Endothelial cell of umbilical vein (primary cell): Measurements from ENCODE around the gene LNX2. TPM values are rescaled to one million over a fixed set of nuclear protein-coding genes. Genes with fewer than 3 reads are reported as not detected.

ENCODE experiments used
- BruUV-seq: library from RNA; stranded (reverse); fragments of 400-500 nt; replicated peaks from 2 replicates; lab custom pipeline; 2021; lab: Mats Ljungman, UMichigan
- CTCF ChIA-PET: fragments of 300-600, 350-600 bp; sonication (Branson Sonifier 250); formaldehyde crosslinking; loops from one replicate; lab custom pipeline; 2021; ENCODE audit warnings: antibody characterized with exemption, inconsistent platforms; lab: Charles Lee
- POLR2A ChIA-PET: fragments of 300-600, 350-600 bp; sonication (Branson Sonifier 250); formaldehyde crosslinking; loops from one replicate; lab custom pipeline; 2021; ENCODE audit warnings: antibody characterized with exemption, inconsistent platforms; lab: Charles Lee
- DNase-seq: peaks from one replicate; pipeline ENCODE4 v3.0.0-alpha.2; 2011; ENCODE audit warnings: low read depth, low spot score
- FAIRE-seq: peaks from 2 replicates; lab custom pipeline; 2011; peaks lifted over from hg19 to GRCh38; lab: Jason Lieb, UNC
- H2AFZ ChIP-seq: 2 replicates; pipeline ENCODE4 v1.6.0; 2012; ENCODE audit warnings: low read depth, low read length, control low read depth, inconsistent platforms
- H3K27ac ChIP-seq: 2 replicates; pipeline ENCODE4 v1.5.1; 2011; ENCODE audit warnings: low read depth, mild to moderate bottlenecking, control low read depth, low read length, moderate library complexity; ENCODE audit not compliant: insufficient read depth
- H3K27me3 ChIP-seq, 2 experiments: 2 replicates each; pipeline versions ENCODE4 v1.6.0 to v1.6.1; 2011; ENCODE audit warnings: low read length in 2 of 2, mixed read lengths in 1 of 2; ENCODE audit not compliant: control insufficient read depth in 2 of 2, insufficient read depth in 2 of 2
- H3K36me3 ChIP-seq, 2 experiments: 2 replicates in 1 of 2; 3 replicates in 1 of 2; pipeline ENCODE4 v1.5.1; 2011; ENCODE audit warnings: low read length in 2 of 2, mild to moderate bottlenecking in 1 of 2, moderate library complexity in 1 of 2; ENCODE audit not compliant: control insufficient read depth in 2 of 2, insufficient read depth in 2 of 2; ENCODE audit errors: extremely low read depth in 1 of 2
- H3K4me1 ChIP-seq: 3 replicates; pipeline ENCODE4 v1.5.1; 2011; ENCODE audit warnings: mild to moderate bottlenecking, low read length; ENCODE audit not compliant: control insufficient read depth, insufficient read depth; ENCODE audit errors: extremely low read depth
- H3K4me2 ChIP-seq: 2 replicates; pipeline ENCODE4 v1.6.1; 2011; ENCODE audit warnings: low read length, control low read depth, mixed read lengths; ENCODE audit not compliant: insufficient read depth
- H3K4me3 ChIP-seq, 3 experiments: fragments of 200-600 bp in 1 of 3; sonication (generic), shearing (Covaris generic) in 1 of 3; replicated peaks in 1 of 3; 2 replicates each; pipeline ENCODE4 v1.5.1; 2011 to 2016; ENCODE audit warnings: control low read depth in 3 of 3, low read length in 3 of 3, mild to moderate bottlenecking in 2 of 3, inconsistent platforms in 1 of 3, low read depth in 1 of 3, moderate library complexity in 1 of 3; ENCODE audit not compliant: insufficient read depth in 1 of 3
- H3K79me2 ChIP-seq: 2 replicates; pipeline ENCODE4 v1.6.0; 2012; ENCODE audit warnings: low read length, inconsistent platforms; ENCODE audit not compliant: control insufficient read depth, insufficient read depth
- H3K9ac ChIP-seq: replicated peaks from 2 replicates; pipeline ENCODE3; 2011; ENCODE audit warnings: low read length, control low read depth; ENCODE audit not compliant: insufficient read depth; ENCODE audit errors: extremely low read depth
- H3K9me1 ChIP-seq: replicated peaks from 3 replicates; pipeline ENCODE4 v1.6.0; 2011; ENCODE audit warnings: mild to moderate bottlenecking, low read length; ENCODE audit not compliant: control insufficient read depth, insufficient read depth; ENCODE audit errors: extremely low read depth
- H3K9me3 ChIP-seq: replicated peaks from 2 replicates; pipeline ENCODE4 v1.5.1; 2012; ENCODE audit warnings: low read length, inconsistent platforms; ENCODE audit not compliant: control insufficient read depth, insufficient read depth
- H4K20me1 ChIP-seq: replicated peaks from 2 replicates; pipeline ENCODE3; 2011; ENCODE audit warnings: mild to moderate bottlenecking, low read length; ENCODE audit not compliant: control insufficient read depth, insufficient read depth; ENCODE audit errors: extremely low read depth
- EZH2 ChIP-seq: IDR thresholded peaks from 2 replicates; pipeline ENCODE4 v1.6.1; 2012; ENCODE audit warnings: borderline replicate concordance, low read depth, mild to moderate bottlenecking, moderate library complexity, low read length, inconsistent platforms; ENCODE audit not compliant: severe bottlenecking
- FOS ChIP-seq: IDR thresholded peaks from 2 replicates; pipeline ENCODE4 v1.6.1; 2011; ENCODE audit warnings: mild to moderate bottlenecking, low read length, moderate library complexity, borderline replicate concordance; ENCODE audit not compliant: insufficient read depth
- GATA2 ChIP-seq: IDR thresholded peaks from 2 replicates; pipeline ENCODE4 v1.7.0; 2011; ENCODE audit warnings: low read depth, mild to moderate bottlenecking, moderate library complexity, mixed read lengths, low read length; ENCODE audit not compliant: insufficient read length, insufficient read depth
- JUN ChIP-seq: IDR thresholded peaks from 2 replicates; pipeline ENCODE4 v1.6.1; 2011; ENCODE audit warnings: borderline replicate concordance, low read depth; ENCODE audit not compliant: insufficient read length, insufficient read depth
- MYC ChIP-seq: IDR thresholded peaks from one replicate; pipeline ENCODE4 v1.6.1; 2011; ENCODE audit warnings: mild to moderate bottlenecking, low read depth, low read length
- POLR2A ChIP-seq: IDR thresholded peaks from 2 replicates; pipeline ENCODE4 v1.6.1; 2012; ENCODE audit warnings: low read depth, mild to moderate bottlenecking, control low read depth, low read length
- POLR2AphosphoS5 ChIP-seq: IDR thresholded peaks from 2 replicates; pipeline ENCODE4 v1.6.1; 2012; ENCODE audit warnings: low read depth, mild to moderate bottlenecking, control low read depth, low read length, moderate library complexity; ENCODE audit not compliant: insufficient read depth
- dilution Hi-C: fragments of 300-500 bp; cut with MboI; formaldehyde crosslinking; loops from one replicate; pipeline ENCODE4 v1.15.0; 2019; ENCODE audit warnings: low sequenced_read_pairs; ENCODE audit not compliant: extremely low pct_ligation_motif_present
- intact Hi-C: fragments of 100-400 bp; cut with micrococcal nuclease; formaldehyde crosslinking; loops from one replicate; pipeline ENCODE4 v1.10.0; 2022
- polyA plus RNA-seq, 4 experiments: library from polyadenylated mRNA; depleted of rRNA in 3 of 4; stranded (reverse) in 3 of 4; unstranded in 1 of 4; fragments of >200 nt; gene quantifications; 2 replicates each; pipeline versions ENCODE4 v1.2.1 to v1.2.3, GENCODE V29; 2011 to 2012; ENCODE audit warnings: missing spikeins in 1 of 4
- total RNA-seq: library from RNA; stranded (reverse); gene quantifications from 2 replicates; pipeline ENCODE4 v1.2.3, GENCODE V29; 2021
- TF ChIP-seq, protein P1 (sequence below): IDR thresholded peaks from 2 replicates; pipeline ENCODE4 v1.6.1; 2011; ENCODE audit not compliant: insufficient read depth, insufficient read length
- TF ChIP-seq, protein P2 (sequence below), 2 donors: IDR thresholded peaks; 1 replicate in 1 of 2; 2 replicates in 1 of 2; pipeline ENCODE4 v1.5.1; 2011; ENCODE audit warnings: low read length in 2 of 2, mild to moderate bottlenecking in 2 of 2, moderate library complexity in 2 of 2, control low read depth in 1 of 2, inconsistent platforms in 1 of 2, low read depth in 1 of 2; ENCODE audit not compliant: insufficient read depth in 1 of 2; ENCODE audit errors: extremely low read depth in 1 of 2

Gene LNX2
- total and polyA plus RNA-seq, 2 donors (not counting 3 experiments of a cell fraction or from before 2014, with no cell fraction given) = 7.0 to 9.1 TPM

DNA sequence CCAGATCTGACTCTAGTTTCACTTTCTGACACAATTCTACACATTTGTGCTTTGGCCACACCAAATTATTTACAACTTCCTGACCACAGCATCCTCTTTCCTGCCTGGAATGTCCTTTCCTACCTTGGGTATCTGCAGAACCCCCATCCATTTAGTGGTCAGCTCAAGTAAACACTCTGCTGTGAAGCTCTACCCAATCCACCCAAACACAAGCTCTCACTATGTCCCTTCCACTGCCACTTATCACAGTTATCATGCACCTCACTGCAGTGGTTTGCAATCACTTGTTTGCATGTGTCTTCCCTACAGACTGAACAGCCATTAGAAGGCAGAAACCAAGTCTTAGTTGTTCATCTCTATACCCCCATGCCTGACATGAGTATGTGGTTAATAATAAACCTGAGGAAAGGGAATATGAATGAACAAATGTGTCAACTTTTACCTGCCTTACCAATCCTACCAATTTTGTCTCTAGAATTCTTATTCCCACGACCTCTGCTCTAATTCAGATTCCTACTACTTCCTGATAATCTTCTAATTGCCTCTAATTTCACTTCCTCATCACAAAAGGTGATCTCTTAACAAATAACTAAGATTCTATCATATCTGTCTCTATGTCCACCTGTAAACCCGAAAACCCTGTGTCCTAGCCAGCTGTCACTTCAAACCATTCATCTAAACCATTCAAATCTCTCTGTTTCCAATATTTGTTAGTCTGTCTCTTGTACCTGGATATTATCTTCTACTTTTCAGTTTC is 25.1 kb downstream of the LNX2 start:
- intact Hi-C loops = no loop called here
- Histone ChIP-seq H2AFZ (no peak overlapping the region), H3K79me2 (peaks cover 42% of the 10 kb centered on the region), H3K27ac (no peak overlapping the region), H3K27me3 (no peaks in the 10 kb centered on the region), H3K9me3 (no peaks in the 10 kb centered on the region), H3K4me1 (peaks cover 10% of the 10 kb centered on the region), H3K9me1 (peaks cover 2% of the 10 kb centered on the region), H4K20me1 (peaks cover 2% of the 10 kb centered on the region), H3K4me2 (no peak overlapping the region), H3K36me3 (no peaks in the 10 kb centered on the region), H3K9ac (no peak overlapping the region), H3K4me3 (no peak overlapping the region)
- no peak for DNase-seq
- CTCF ChIA-PET = interaction anchor here (1.4 kb wide), 1 partner anchor 9 kb away, joined by 3 read pairs; no protein-coding TSS in a partner anchor
- TF ChIP-seq JUN = no peak
- TF ChIP-seq GATA2 = no peak
- no peak for TF ChIP-seq POLR2AphosphoS5
- TF ChIP-seq, protein P1, sequence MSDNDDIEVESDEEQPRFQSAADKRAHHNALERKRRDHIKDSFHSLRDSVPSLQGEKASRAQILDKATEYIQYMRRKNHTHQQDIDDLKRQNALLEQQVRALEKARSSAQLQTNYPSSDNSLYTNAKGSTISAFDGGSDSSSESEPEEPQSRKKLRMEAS = no peak
- TF ChIP-seq EZH2 = no peak
- TF ChIP-seq FOS = no peak
- TF ChIP-seq, protein P2, sequence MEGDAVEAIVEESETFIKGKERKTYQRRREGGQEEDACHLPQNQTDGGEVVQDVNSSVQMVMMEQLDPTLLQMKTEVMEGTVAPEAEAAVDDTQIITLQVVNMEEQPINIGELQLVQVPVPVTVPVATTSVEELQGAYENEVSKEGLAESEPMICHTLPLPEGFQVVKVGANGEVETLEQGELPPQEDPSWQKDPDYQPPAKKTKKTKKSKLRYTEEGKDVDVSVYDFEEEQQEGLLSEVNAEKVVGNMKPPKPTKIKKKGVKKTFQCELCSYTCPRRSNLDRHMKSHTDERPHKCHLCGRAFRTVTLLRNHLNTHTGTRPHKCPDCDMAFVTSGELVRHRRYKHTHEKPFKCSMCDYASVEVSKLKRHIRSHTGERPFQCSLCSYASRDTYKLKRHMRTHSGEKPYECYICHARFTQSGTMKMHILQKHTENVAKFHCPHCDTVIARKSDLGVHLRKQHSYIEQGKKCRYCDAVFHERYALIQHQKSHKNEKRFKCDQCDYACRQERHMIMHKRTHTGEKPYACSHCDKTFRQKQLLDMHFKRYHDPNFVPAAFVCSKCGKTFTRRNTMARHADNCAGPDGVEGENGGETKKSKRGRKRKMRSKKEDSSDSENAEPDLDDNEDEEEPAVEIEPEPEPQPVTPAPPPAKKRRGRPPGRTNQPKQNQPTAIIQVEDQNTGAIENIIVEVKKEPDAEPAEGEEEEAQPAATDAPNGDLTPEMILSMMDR (IDR thresholded peaks at IDR 0.05; ENCODE audit: extremely low read depth in 1 of 2, insufficient read depth in 1 of 2, low read depth in 1 of 2, low read length in 2 of 2) = no peak
- no peak for TF ChIP-seq POLR2A
- TF ChIP-seq MYC = no peak
- POLR2A ChIA-PET = no interaction called here
- FAIRE-seq = no peak
- dilution Hi-C loops = no loop called here
- BruUV-seq = no TSS peak
